ENCODE results near the gene LAMA1. TPM values are rescaled to one million over a fixed set of nuclear protein-coding genes. Genes with fewer than 3 reads are reported as not detected.

Gene LAMA1
- total RNA-seq, 1 experiment from 2014 or later, result 28.8 TPM

- Histone ChIP-seq H2BK15ac (ENCODE audit: low read depth, low read length) (no peak overlapping the region), H3K14ac (ENCODE audit: insufficient read depth, low read length) (no peak overlapping the region), H3K4ac (ENCODE audit: low read depth, low read length) (no peak overlapping the region), H3K23me2 (ENCODE audit: insufficient read length, low read depth, low read length, poor library complexity, severe bottlenecking) (no peaks in the 10 kb centered on the region), H3K9ac (ENCODE audit: extremely low read depth, insufficient read length, low read length) (no peak overlapping the region), H3K9me3 (ENCODE audit: control insufficient read depth, low read depth, low read length) (no peaks in the 10 kb centered on the region), H3K4me2 (ENCODE audit: insufficient read depth, insufficient read length, low read length) (no peak overlapping the region), H4K8ac (replicated peaks; ENCODE audit: insufficient read length, low read depth, low read length) (no peak overlapping the region), H3K23ac (ENCODE audit: insufficient read length, low read depth, low read length) (no peak overlapping the region), H2BK20ac (ENCODE audit: low read depth, low read length, poor library complexity, severe bottlenecking) (no peak overlapping the region), H3K4me1 (ENCODE audit: insufficient read depth, low read length) (no peaks in the 10 kb centered on the region), H4K20me1 (ENCODE audit: control insufficient read depth, insufficient read depth, insufficient read length) (no peaks in the 10 kb centered on the region), H4K91ac (ENCODE audit: insufficient read length, low read depth, low read length) (no peak overlapping the region), H3K79me1 (ENCODE audit: insufficient read depth, low read depth, low read length, poor library complexity, severe bottlenecking) (no peaks in the 10 kb centered on the region), H2BK5ac (ENCODE audit: insufficient read length, low read length) (no peak overlapping the region), H3K18ac (ENCODE audit: insufficient read length, low read depth, low read length) (no peak overlapping the region), H2AK5ac (ENCODE audit: insufficient read length, low read length) (no peak overlapping the region), H3K79me2 (ENCODE audit: insufficient read depth, low read length) (no peaks in the 10 kb centered on the region), H3K27me3 (ENCODE audit: insufficient read depth, low read length) (no peaks in the 10 kb centered on the region), H3T11ph (ENCODE audit: low read length) (no peak overlapping the region), H2BK120ac (ENCODE audit: low read depth, low read length, poor library complexity, severe bottlenecking) (no peak overlapping the region), H3K27ac (ENCODE audit: insufficient read length, low read depth, low read length) (no peak overlapping the region), H2BK12ac (ENCODE audit: insufficient read length, low read depth, low read length) (no peak overlapping the region), H4K5ac (ENCODE audit: insufficient read length, low read depth, low read length) (no peak overlapping the region), H2AFZ (ENCODE audit: low read length) (no peak overlapping the region), H3K56ac (ENCODE audit: insufficient read length, low read depth, low read length) (no peak overlapping the region)
- Mint-ChIP-seq H3K27ac (peak overlapping the region in 1 of 3 experiments; percentile 2; a peak in 2 of 7 replicates), H3K9me3 (no peaks in the 10 kb centered on the region), H3K4me3 (no peak overlapping the region), H3K27me3 (ENCODE audit: low read depth) (no peaks in the 10 kb centered on the region), H3K36me3 (ENCODE audit: insufficient read depth in 1 of 3, low read depth in 3 of 3) (no peaks in the 10 kb centered on the region), H3K4me1 (peaks cover 7 to 11% of the 10 kb centered on the region in 2 experiments)
- no peak for DNase-seq
- no peak for TF ChIP-seq CTCF (conservative IDR thresholded peaks at IDR 0.05)
- no CpG with 5 or more reads among the region's 7 CpGs for WGBS (ENCODE audit: extremely low coverage, insufficient read length, low lambda C conversion rate)
Measured at GRCh38 chr18:7147399-7147798, 29.8 kb upstream of the LAMA1 start.
